ENCODE measurements around the gene DOCK6. TPM values are rescaled to one million over a fixed set of nuclear protein-coding genes. Genes with fewer than 3 reads are reported as not detected.
A peak's percentile ranks its signal among the peaks of the same experiment; 100 is the strongest.

Gene DOCK6
- total and polyA plus RNA-seq, 2 of the 13 experiments (the other 11 are each of a cell fraction or from before 2014, with no cell fraction given), result 5.4 to 38.1 TPM

DNA sequence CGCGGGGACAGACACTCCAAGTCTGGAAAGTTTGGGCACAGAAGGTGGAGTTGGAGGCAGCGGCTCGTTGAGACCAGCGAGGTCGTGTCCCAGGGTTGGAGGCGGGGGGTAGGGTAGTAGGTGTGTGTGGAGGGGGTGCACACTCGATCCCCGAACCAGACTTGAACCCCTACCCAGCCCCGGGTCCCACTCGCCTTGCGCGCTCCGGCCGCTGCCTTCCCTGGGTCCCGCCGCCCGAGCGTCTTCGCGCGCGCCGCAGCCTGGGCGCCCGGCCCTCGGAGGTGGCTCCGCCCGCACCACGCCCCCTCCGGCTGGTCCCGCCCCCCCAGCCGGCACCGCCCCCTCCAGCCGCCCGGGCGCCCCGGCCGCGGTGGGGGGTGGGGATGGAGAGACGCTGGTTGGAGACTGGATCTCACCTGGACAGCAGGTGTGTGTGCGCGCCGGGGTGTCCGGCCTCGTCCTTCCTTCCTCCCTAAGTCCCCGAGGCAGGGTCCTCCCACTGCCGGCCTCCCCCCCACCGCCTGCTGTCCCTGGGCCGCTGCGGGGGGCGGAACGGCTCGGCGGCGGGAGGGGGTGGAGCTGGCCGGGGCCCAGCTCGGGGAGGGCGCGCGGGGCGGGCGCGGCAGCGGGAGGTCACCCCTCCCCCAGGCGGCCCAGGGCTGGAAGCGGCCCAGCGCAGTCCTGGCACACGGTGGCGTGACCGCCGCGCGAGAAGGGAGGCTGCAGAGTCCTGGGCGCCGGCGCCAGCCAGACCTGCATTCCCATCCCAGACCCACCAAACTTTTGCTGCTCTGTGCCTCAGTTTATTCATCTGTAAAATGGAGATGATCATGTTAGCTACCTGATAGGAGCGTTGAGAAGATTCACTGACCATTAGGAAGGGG lies 64.8 kb downstream of the DOCK6 start, which contains the start of gene KANK2 (continued):
- TF ChIP-seq SUZ12 (IDR thresholded peaks at IDR 0.05; ENCODE audit: low read depth, low read length) (no peak), STAT5B (CRISPR knock-in tag; IDR thresholded peaks at IDR 0.05) (0 out of 2 replicates have a peak, but pooled peaks have one; percentile 3), RORA (CRISPR knock-in tag; IDR thresholded peaks at IDR 0.05) (no peak), ZBTB7B (CRISPR knock-in tag; IDR thresholded peaks at IDR 0.05) (0 out of 2 replicates have a peak, but pooled peaks have one; percentile 30), ZNF672 (CRISPR knock-in tag; IDR thresholded peaks at IDR 0.05) (no peak), ZNF34 (CRISPR knock-in tag; IDR thresholded peaks at IDR 0.05; ENCODE audit: borderline replicate concordance) (no peak), NFATC3 (CRISPR knock-in tag; IDR thresholded peaks at IDR 0.05) (no peak), ZNF616 (CRISPR knock-in tag; IDR thresholded peaks at IDR 0.05; ENCODE audit: low read depth) (0 out of 2 replicates have a peak, but pooled peaks have one; percentile 22), PITX1 (CRISPR knock-in tag; IDR thresholded peaks at IDR 0.05) (no peak), ZNF781 (CRISPR knock-in tag; IDR thresholded peaks at IDR 0.05; ENCODE audit: borderline replicate concordance, not compliant biosample characterization) (no peak), ZNF484 (CRISPR knock-in tag; IDR thresholded peaks at IDR 0.05; ENCODE audit: borderline replicate concordance, low read depth) (no peak), YY1 (IDR thresholded peaks at IDR 0.05; ENCODE audit: insufficient read depth, insufficient replicate concordance, low read depth, low read length) (no peak), ZNF550 (CRISPR knock-in tag; IDR thresholded peaks at IDR 0.05; ENCODE audit: borderline replicate concordance) (no peak), GMEB1 (CRISPR knock-in tag; IDR thresholded peaks at IDR 0.05; ENCODE audit: borderline replicate concordance) (no peak), ZNF777 (CRISPR knock-in tag; IDR thresholded peaks at IDR 0.05) (no peak; the same call in 1 of the 2 replicates), ZNF773 (CRISPR knock-in tag; IDR thresholded peaks at IDR 0.05; ENCODE audit: borderline replicate concordance) (no peak), ATM (IDR thresholded peaks at IDR 0.05; ENCODE audit: borderline replicate concordance) (no peak), NFYC (CRISPR knock-in tag; IDR thresholded peaks at IDR 0.05) (no peak), CBX5 (CRISPR knock-in tag; IDR thresholded peaks at IDR 0.05; ENCODE audit: borderline replicate concordance) (no peak), BCL6 (CRISPR knock-in tag; IDR thresholded peaks at IDR 0.05) (no peak), RBAK (CRISPR knock-in tag; IDR thresholded peaks at IDR 0.05) (no peak), MED8 (CRISPR knock-in tag; IDR thresholded peaks at IDR 0.05; ENCODE audit: insufficient replicate concordance) (peak; percentile 38), ZFY (CRISPR knock-in tag; IDR thresholded peaks at IDR 0.05) (peak; percentile 83), NFKB2 (CRISPR knock-in tag; IDR thresholded peaks at IDR 0.05; ENCODE audit: borderline replicate concordance) (no peak; the same call in 1 of the 2 replicates)
- TF ChIP-seq, protein P1, sequence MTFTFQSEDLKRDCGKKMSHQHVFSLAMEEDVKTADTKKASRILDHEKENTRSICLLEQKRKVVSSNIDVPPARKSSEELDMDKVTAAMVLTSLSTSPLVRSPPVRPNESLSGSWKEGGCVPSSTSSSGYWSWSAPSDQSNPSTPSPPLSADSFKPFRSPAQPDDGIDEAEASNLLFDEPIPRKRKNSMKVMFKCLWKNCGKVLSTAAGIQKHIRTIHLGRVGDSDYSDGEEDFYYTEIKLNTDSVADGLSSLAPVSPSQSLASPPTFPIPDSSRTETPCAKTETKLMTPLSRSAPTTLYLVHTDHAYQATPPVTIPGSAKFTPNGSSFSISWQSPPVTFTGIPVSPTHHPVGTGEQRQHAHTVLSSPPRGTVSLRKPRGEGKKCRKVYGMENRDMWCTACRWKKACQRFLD (CRISPR knock-in tag; IDR thresholded peaks at IDR 0.05; ENCODE audit: borderline replicate concordance), result no peak
- TF ChIP-seq, protein P2, sequence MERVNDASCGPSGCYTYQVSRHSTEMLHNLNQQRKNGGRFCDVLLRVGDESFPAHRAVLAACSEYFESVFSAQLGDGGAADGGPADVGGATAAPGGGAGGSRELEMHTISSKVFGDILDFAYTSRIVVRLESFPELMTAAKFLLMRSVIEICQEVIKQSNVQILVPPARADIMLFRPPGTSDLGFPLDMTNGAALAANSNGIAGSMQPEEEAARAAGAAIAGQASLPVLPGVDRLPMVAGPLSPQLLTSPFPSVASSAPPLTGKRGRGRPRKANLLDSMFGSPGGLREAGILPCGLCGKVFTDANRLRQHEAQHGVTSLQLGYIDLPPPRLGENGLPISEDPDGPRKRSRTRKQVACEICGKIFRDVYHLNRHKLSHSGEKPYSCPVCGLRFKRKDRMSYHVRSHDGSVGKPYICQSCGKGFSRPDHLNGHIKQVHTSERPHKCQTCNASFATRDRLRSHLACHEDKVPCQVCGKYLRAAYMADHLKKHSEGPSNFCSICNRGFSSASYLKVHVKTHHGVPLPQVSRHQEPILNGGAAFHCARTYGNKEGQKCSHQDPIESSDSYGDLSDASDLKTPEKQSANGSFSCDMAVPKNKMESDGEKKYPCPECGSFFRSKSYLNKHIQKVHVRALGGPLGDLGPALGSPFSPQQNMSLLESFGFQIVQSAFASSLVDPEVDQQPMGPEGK (CRISPR knock-in tag; IDR thresholded peaks at IDR 0.05), result peak; percentile 87

Data from HepG2 (cell line).